H1 (cell line): ENCODE data around the gene ZNF644. TPM values are rescaled to one million over a fixed set of nuclear protein-coding genes. Genes with fewer than 3 reads are reported as not detected.

ENCODE experiments used
- CTCF ChIA-PET: fragments of 300-600 bp; sonication (Branson Sonifier 250); formaldehyde crosslinking; loops from one replicate; lab custom pipeline; 2021; ENCODE audit not compliant: partially characterized antibody; lab: Charles Lee
- POLR2A ChIA-PET: fragments of 300-600 bp; sonication (Branson Sonifier 250); formaldehyde crosslinking; loops from one replicate; lab custom pipeline; 2021; ENCODE audit warnings: inconsistent platforms; ENCODE audit not compliant: partially characterized antibody; lab: Charles Lee
- DNase-seq, 2 experiments: peaks; one replicate each; pipeline versions ENCODE4 v3.0.0 to v3.0.0-alpha.2; 2010 to 2022; ENCODE audit warnings: low spot score in 2 of 2, low read depth in 1 of 2, mixed read lengths in 1 of 2
- FAIRE-seq: peaks from 2 replicates; lab custom pipeline; 2011; peaks lifted over from hg19 to GRCh38; lab: Jason Lieb, UNC
- H2AFZ ChIP-seq: 2 replicates; pipeline ENCODE4 v1.8.1; 2012; ENCODE audit warnings: low read length, inconsistent platforms
- H2AK5ac ChIP-seq: 2 replicates; pipeline ENCODE4 v1.6.1; 2013; ENCODE audit warnings: low read depth, low read length
- H2BK120ac ChIP-seq: replicated peaks from 2 replicates; pipeline ENCODE3; 2013; ENCODE audit warnings: low read depth, low read length, inconsistent platforms
- H2BK12ac ChIP-seq: 2 replicates; pipeline ENCODE4 v1.6.1; 2013; ENCODE audit warnings: low read depth, low read length
- H2BK15ac ChIP-seq: 2 replicates; pipeline ENCODE4 v1.6.1; 2013; ENCODE audit warnings: low read length
- H2BK20ac ChIP-seq: 2 replicates; pipeline ENCODE4 v1.6.1; 2013; ENCODE audit warnings: low read length
- H2BK5ac ChIP-seq: 2 replicates; pipeline ENCODE4 v1.6.1; 2013; ENCODE audit warnings: low read depth, low read length
- H3K14ac ChIP-seq: 2 replicates; pipeline ENCODE4 v1.6.1; 2013; ENCODE audit warnings: inconsistent platforms; ENCODE audit not compliant: insufficient read length
- H3K18ac ChIP-seq: 2 replicates; pipeline ENCODE4 v1.6.1; 2013; ENCODE audit warnings: low read length; ENCODE audit errors: extremely low read depth
- H3K23ac ChIP-seq: 2 replicates; pipeline ENCODE4 v1.6.1; 2013; ENCODE audit warnings: inconsistent platforms; ENCODE audit not compliant: insufficient read length
- H3K23me2 ChIP-seq: 2 replicates; pipeline ENCODE4 v1.6.1; 2013; ENCODE audit warnings: low read depth, low read length
- H3K27ac ChIP-seq: 2 replicates; pipeline ENCODE4 v1.6.1; 2011; ENCODE audit warnings: low read depth, low read length, inconsistent platforms
- H3K27me3 ChIP-seq, 4 experiments: replicated peaks in 1 of 4; 1 replicate in 1 of 4; 2 replicates in 3 of 4; pipeline versions ENCODE4 v1.6.1 to v1.8.1; 2011 to 2013; ENCODE audit warnings: low read length in 3 of 4, mild to moderate bottlenecking in 3 of 4, inconsistent platforms in 2 of 4, mixed read lengths in 2 of 4, moderate library complexity in 1 of 4; ENCODE audit not compliant: control insufficient read depth in 3 of 4, insufficient read depth in 3 of 4; ENCODE audit errors: extremely low read depth in 1 of 4
- H3K36me3 ChIP-seq, 4 experiments: 2 replicates each; pipeline versions ENCODE4 v1.6.1 to v1.8.1; 2011 to 2013; ENCODE audit warnings: mild to moderate bottlenecking in 4 of 4, low read length in 3 of 4, moderate library complexity in 2 of 4, control low read depth in 1 of 4, inconsistent platforms in 1 of 4; ENCODE audit not compliant: insufficient read depth in 4 of 4, control insufficient read depth in 2 of 4
- H3K4ac ChIP-seq: replicated peaks from 2 replicates; pipeline ENCODE3; 2013; ENCODE audit warnings: low read length, low read depth, mixed read lengths, inconsistent platforms; ENCODE audit not compliant: insufficient read length
- H3K4me1 ChIP-seq, 4 experiments: replicated peaks in 1 of 4; 1 replicate in 1 of 4; 2 replicates in 3 of 4; pipeline versions ENCODE4 v1.6.1 to v1.8.1; 2011 to 2013; ENCODE audit warnings: low read length in 3 of 4, inconsistent platforms in 2 of 4, mixed read lengths in 1 of 4; ENCODE audit not compliant: insufficient read depth in 4 of 4, control insufficient read depth in 3 of 4
- H3K4me2 ChIP-seq, 2 experiments: 2 replicates each; pipeline versions ENCODE4 v1.6.1 to v1.8.1; 2011 to 2013; ENCODE audit warnings: low read depth in 2 of 2, low read length in 2 of 2, control low read depth in 1 of 2, inconsistent platforms in 1 of 2, mild to moderate bottlenecking in 1 of 2; ENCODE audit not compliant: insufficient read depth in 1 of 2
- H3K4me3 ChIP-seq, 4 experiments: fragments of 200-600, 300-600 bp in 1 of 4; sonication (generic), shearing (Covaris generic), sonication (Bioruptor Twin) in 1 of 4; 2 replicates each; pipeline versions ENCODE4 v1.5.1 to v1.8.1; 2011 to 2016; ENCODE audit warnings: low read length in 4 of 4, low read depth in 3 of 4, control low read depth in 2 of 4, inconsistent platforms in 2 of 4, mild to moderate bottlenecking in 2 of 4, mixed read lengths in 1 of 4, moderate library complexity in 1 of 4; ENCODE audit not compliant: insufficient read depth in 2 of 4; ENCODE audit errors: extremely low read depth in 1 of 4
- H3K56ac ChIP-seq: replicated peaks from 2 replicates; pipeline ENCODE3; 2013; ENCODE audit warnings: low read depth, mild to moderate bottlenecking, mixed read lengths, low read length, inconsistent platforms; ENCODE audit not compliant: insufficient read length
- H3K79me1 ChIP-seq: 2 replicates; pipeline ENCODE4 v1.6.1; 2013; ENCODE audit warnings: low read depth, low read length, control low read depth
- H3K79me2 ChIP-seq, 2 experiments: 2 replicates each; pipeline versions ENCODE4 v1.6.1 to v1.8.1; 2012 to 2013; ENCODE audit warnings: low read length in 2 of 2, mild to moderate bottlenecking in 2 of 2, inconsistent platforms in 1 of 2; ENCODE audit not compliant: insufficient read depth in 2 of 2, control insufficient read depth in 1 of 2
- H3K9ac ChIP-seq, 4 experiments: replicated peaks in 1 of 4; 1 replicate in 1 of 4; 2 replicates in 3 of 4; pipeline versions ENCODE4 v1.6.1 to v1.8.1; 2011 to 2013; ENCODE audit warnings: low read depth in 3 of 4, low read length in 3 of 4, control low read depth in 2 of 4, mild to moderate bottlenecking in 2 of 4, moderate library complexity in 2 of 4, inconsistent platforms in 1 of 4; ENCODE audit errors: extremely low read depth in 1 of 4
- H3K9me3 ChIP-seq, 2 experiments: 2 replicates each; pipeline versions ENCODE4 v1.6.1 to v1.8.1; 2012 to 2013; ENCODE audit warnings: mild to moderate bottlenecking in 2 of 2, moderate library complexity in 2 of 2, control low read depth in 1 of 2, inconsistent platforms in 1 of 2, low read depth in 1 of 2, low read length in 1 of 2, mixed read lengths in 1 of 2; ENCODE audit not compliant: insufficient read depth in 2 of 2
- H4K20me1 ChIP-seq, 2 experiments: replicated peaks in 1 of 2; 2 replicates each; pipeline versions ENCODE3 to v1.8.1; 2011 to 2013; ENCODE audit warnings: inconsistent platforms in 2 of 2, low read length in 2 of 2, mild to moderate bottlenecking in 1 of 2; ENCODE audit not compliant: insufficient read depth in 2 of 2, control insufficient read depth in 1 of 2
- H4K5ac ChIP-seq: 2 replicates; pipeline ENCODE4 v1.6.1; 2013; ENCODE audit warnings: low read length, low read depth, mixed read lengths, inconsistent platforms; ENCODE audit not compliant: insufficient read length
- H4K8ac ChIP-seq: 2 replicates; pipeline ENCODE4 v1.8.0; 2013; ENCODE audit warnings: mild to moderate bottlenecking, moderate library complexity, low read length, inconsistent platforms; ENCODE audit not compliant: insufficient read depth; ENCODE audit errors: extremely low read depth
- H4K91ac ChIP-seq: replicated peaks from 2 replicates; pipeline ENCODE3; 2013; ENCODE audit warnings: low read length, mixed read lengths, inconsistent platforms; ENCODE audit not compliant: insufficient read length
- BCL11A ChIP-seq, 2 experiments: IDR thresholded peaks; one replicate each; pipeline ENCODE4 v1.6.1; 2011; ENCODE audit warnings: low read depth in 2 of 2, low read length in 2 of 2, mild to moderate bottlenecking in 2 of 2
- FOSL1 ChIP-seq: IDR thresholded peaks from 2 replicates; pipeline ENCODE4 v1.6.1; 2011; ENCODE audit warnings: mild to moderate bottlenecking, low read depth, low read length, moderate library complexity; ENCODE audit not compliant: insufficient read depth
- KDM5A ChIP-seq: fragments of 200-600 bp; IDR thresholded peaks from 2 replicates; pipeline ENCODE4 v1.7.1; 2012; ENCODE audit warnings: mild to moderate bottlenecking, low read length, inconsistent platforms, mixed read lengths
- SUZ12 ChIP-seq: fragments of 200-600 bp; sonication (generic); IDR thresholded peaks from 2 replicates; pipeline ENCODE4 v1.6.1; 2012; ENCODE audit warnings: mild to moderate bottlenecking, inconsistent platforms, low read length, moderate library complexity, mixed read lengths
- TEAD4 ChIP-seq: IDR thresholded peaks from 2 replicates; pipeline ENCODE4 v1.6.1; 2012; ENCODE audit warnings: low read depth, low read length, inconsistent platforms, mixed read lengths
- WGBS, 2 experiments: shearing (Covaris generic) in 1 of 2; methylation state at CpG; one replicate each; pipeline versions ENCODE4 v1.1.6 to v1.1.7; 2013 to 2015; ENCODE audit warnings: low lambda C conversion rate in 2 of 2, mixed read lengths in 2 of 2, inconsistent platforms in 1 of 2, low coverage in 1 of 2, missing lambda C conversion rate in 1 of 2; ENCODE audit not compliant: insufficient replicate concordance in 2 of 2, insufficient coverage in 1 of 2, insufficient read length in 1 of 2; ENCODE audit errors: extremely low coverage in 1 of 2, missing lambda C conversion rate in 1 of 2; 5-methylcytosine and 5-hydroxymethylcytosine counted together
- polyA plus RNA-seq, 7 experiments: library from polyadenylated mRNA; depleted of rRNA in 3 of 7; stranded (reverse) in 5 of 7; unstranded in 2 of 7; fragments of >200 nt in 5 of 7; fragments of 200-250 nt in 2 of 7; gene quantifications; 1 replicate in 5 of 7; 2 replicates in 1 of 7; 4 replicates in 1 of 7; pipeline versions ENCODE4 v1.2.1 to v1.2.3, GENCODE V29; 2011 to 2013; ENCODE audit warnings: missing spikeins in 2 of 7, mixed read lengths in 2 of 7
- total RNA-seq: library from RNA; stranded (reverse); fragmentation: NEBNext Ultra II Directional; extraction: Animal tissue kit (Norgen Biotek cat#: 25700); gene quantifications from 2 replicates; pipeline ENCODE4 v1.2.1, GENCODE V29; 2021

The ZNF644 gene
- total and polyA plus RNA-seq, 2 of the 8 experiments (the other 6 are each of a cell fraction or from before 2014, with no cell fraction given): 14.5 to 93.5 TPM

GRCh38 chr1:91004145-91004544 is 17.7 kb downstream of the ZNF644 start:
- no peak overlapping the region for H2AK5ac ChIP-seq
- CTCF ChIA-PET: no interaction called here
- TF ChIP-seq TEAD4 (no peak), SUZ12 (no peak), FOSL1 (no peak), BCL11A (IDR thresholded peaks at IDR 0.05; ENCODE audit: low read depth in 2 of 2, low read length in 2 of 2) (no peak), KDM5A (no peak)

More at GRCh38 chr1:91004145-91004544, 17.7 kb downstream of the ZNF644 start:
- Histone ChIP-seq H3K79me1 (no peaks in the 10 kb centered on the region; the same call in 1 of the 2 replicates), H3K36me3 (peaks cover 0 to 6% (median 0%) of the 10 kb centered on the region in 4 experiments; a peak in 2 of 8 replicates), H3K4me3 (no peak overlapping the region), H3K14ac (no peak overlapping the region), H4K5ac (no peak overlapping the region), H3K79me2 (peaks cover 21 to 83% of the 10 kb centered on the region in 2 experiments; a peak in 3 of 4 replicates), H3K9ac (no peak overlapping the region), H3K27ac (no peak overlapping the region), H2BK5ac (no peak overlapping the region), H3K9me3 (no peaks in the 10 kb centered on the region), H4K91ac (no peak overlapping the region), H3K23me2 (no peaks in the 10 kb centered on the region), H2AFZ (no peak overlapping the region), H3K18ac (no peak overlapping the region), H2BK15ac (no peak overlapping the region), H3K4me2 (no peak overlapping the region), H3K4ac (no peak overlapping the region), H4K20me1 (peaks cover 2 to 6% of the 10 kb centered on the region in 2 experiments), H3K23ac (no peak overlapping the region), H3K27me3 (no peaks in the 10 kb centered on the region), H2BK20ac (no peak overlapping the region), H2BK12ac (no peak overlapping the region), H4K8ac (no peak overlapping the region), H3K56ac (no peak overlapping the region), H3K4me1 (peaks cover 0 to 11% (median 3%) of the 10 kb centered on the region in 4 experiments; a peak in 3 of 7 replicates), H2BK120ac (no peak overlapping the region)
- no peak for DNase-seq
- POLR2A ChIA-PET: interaction anchor here (0.7 kb wide), 1 partner anchor 324 kb away, joined by 5 read pairs; no protein-coding TSS in a partner anchor
- WGBS, 2 experiments: 83% methylated on average over 2 of the region's 2 CpGs; no CpG with 5 or more reads in 1 of the 2 experiments
- FAIRE-seq: no peak
